ENCODE data around the gene GSTM1.
"Not testable (repeated sequence)": the region's sequence is repeated elsewhere in the genome, so short reads cannot be mapped to it uniquely, and the experiment has no call there.

DNA sequence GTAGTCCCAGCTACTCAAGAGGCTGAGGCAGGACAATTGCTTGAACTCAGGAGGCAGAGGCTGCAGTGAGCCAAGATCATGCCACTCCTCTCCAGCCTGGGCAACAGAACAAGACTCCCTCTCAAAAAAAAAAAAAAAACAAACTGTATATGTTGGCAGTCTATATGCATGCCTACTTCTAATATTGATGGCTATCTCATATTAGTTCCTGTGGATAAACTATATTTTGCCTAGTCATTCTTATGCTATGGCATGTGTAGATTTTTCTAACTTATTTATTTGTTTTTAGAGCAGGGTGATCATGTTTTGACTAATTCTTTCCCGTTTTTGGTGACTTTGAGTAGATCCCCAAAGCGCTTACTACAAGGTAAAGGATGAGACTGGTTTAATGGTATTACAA is 9.0 kb upstream of the GSTM1 start:
- TF ChIP-seq, protein P1, sequence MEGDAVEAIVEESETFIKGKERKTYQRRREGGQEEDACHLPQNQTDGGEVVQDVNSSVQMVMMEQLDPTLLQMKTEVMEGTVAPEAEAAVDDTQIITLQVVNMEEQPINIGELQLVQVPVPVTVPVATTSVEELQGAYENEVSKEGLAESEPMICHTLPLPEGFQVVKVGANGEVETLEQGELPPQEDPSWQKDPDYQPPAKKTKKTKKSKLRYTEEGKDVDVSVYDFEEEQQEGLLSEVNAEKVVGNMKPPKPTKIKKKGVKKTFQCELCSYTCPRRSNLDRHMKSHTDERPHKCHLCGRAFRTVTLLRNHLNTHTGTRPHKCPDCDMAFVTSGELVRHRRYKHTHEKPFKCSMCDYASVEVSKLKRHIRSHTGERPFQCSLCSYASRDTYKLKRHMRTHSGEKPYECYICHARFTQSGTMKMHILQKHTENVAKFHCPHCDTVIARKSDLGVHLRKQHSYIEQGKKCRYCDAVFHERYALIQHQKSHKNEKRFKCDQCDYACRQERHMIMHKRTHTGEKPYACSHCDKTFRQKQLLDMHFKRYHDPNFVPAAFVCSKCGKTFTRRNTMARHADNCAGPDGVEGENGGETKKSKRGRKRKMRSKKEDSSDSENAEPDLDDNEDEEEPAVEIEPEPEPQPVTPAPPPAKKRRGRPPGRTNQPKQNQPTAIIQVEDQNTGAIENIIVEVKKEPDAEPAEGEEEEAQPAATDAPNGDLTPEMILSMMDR (conservative IDR thresholded peaks at IDR 0.05 in 1 of 2, IDR thresholded peaks at IDR 0.05 in 1 of 2; ENCODE audit: low read depth in 1 of 2, low read length in 2 of 2), result not testable (repeated sequence)
- TF ChIP-seq EZH2 (IDR thresholded peaks at IDR 0.05; ENCODE audit: low read length, missing control alignments), result not testable (repeated sequence)

All from fibroblast of lung (primary cell).